HG02885 (cell line): ENCODE results near the gene CHRFAM7A.
A peak's percentile ranks its signal among the peaks of the same experiment; 100 is the strongest.
"Not testable (repeated sequence)": the region's sequence is repeated elsewhere in the genome, so short reads cannot be mapped to it uniquely, and the experiment has no call there.

Source experiments
- ATAC-seq: cut with Tn5 transposase; IDR thresholded peaks from one replicate; pipeline ENCODE4 v1.9.1; 2021; ENCODE audit warnings: mild to moderate bottlenecking; ENCODE audit not compliant: unreplicated experiment, poor library complexity

The CHRFAM7A gene

GRCh38 chr15:30392766-30393663, at the start of gene CHRFAM7A:
TSS of gene CHRFAM7A (minus strand) at chr15:30393540. CDS start at chr15:30383351, 10,189 bp downstream.
- peak; percentile 47 for ATAC-seq

GRCh38 chr15:30438348-30438747, 45.0 kb upstream of the CHRFAM7A start:
- not testable (repeated sequence) for ATAC-seq

GRCh38 chr15:30435878-30436277, 42.5 kb upstream of the CHRFAM7A start:
- ATAC-seq, result not testable (repeated sequence)

- not testable (repeated sequence) for ATAC-seq
These were observed 27.4 kb upstream of the CHRFAM7A start for GRCh38 chr15:30420723-30421122.

- not testable (repeated sequence) for ATAC-seq
These were observed 20.8 kb upstream of the CHRFAM7A start, which contains the start of gene GOLGA8R for GRCh38 chr15:30414160-30414559. TSS of gene GOLGA8R (minus strand) at chr15:30414260. CDS start at chr15:30414162, 98 bp downstream.

GRCh38 chr15:30407636-30408035, 14.3 kb upstream of the CHRFAM7A start:
- ATAC-seq, result not testable (repeated sequence)

- ATAC-seq, result peak; percentile 54
These were observed 5.6 kb upstream of the CHRFAM7A start for GRCh38 chr15:30398988-30399387.

GRCh38 chr15:30393664-30393991, 288 bp upstream of the CHRFAM7A start:
- not testable (repeated sequence) for ATAC-seq

GRCh38 chr15:30386318-30386887, 6.9 kb downstream of the CHRFAM7A start:
- not testable (repeated sequence) for ATAC-seq

- not testable (repeated sequence) for ATAC-seq
These were observed 16.3 kb downstream of the CHRFAM7A start for GRCh38 chr15:30377082-30377413.

GRCh38 chr15:30376375-30377081, 16.8 kb downstream of the CHRFAM7A start:
- not testable (repeated sequence) for ATAC-seq

GRCh38 chr15:30375872-30376271, 17.5 kb downstream of the CHRFAM7A start:
- ATAC-seq, result not testable (repeated sequence)

GRCh38 chr15:30374862-30375261, 18.5 kb downstream of the CHRFAM7A start:
- ATAC-seq, result not testable (repeated sequence)

GRCh38 chr15:30368271-30368670, 25.1 kb downstream of the CHRFAM7A start:
- ATAC-seq, result not testable (repeated sequence)

GRCh38 chr15:30367246-30367645, 26.1 kb downstream of the CHRFAM7A start:
- ATAC-seq, result not testable (repeated sequence)

GRCh38 chr15:30361404-30361803, 31.9 kb downstream of the CHRFAM7A start:
- ATAC-seq, result not testable (repeated sequence)

- not testable (repeated sequence) for ATAC-seq
These were observed 32.4 kb downstream of the CHRFAM7A start for GRCh38 chr15:30360990-30361389.

- ATAC-seq, result not testable (repeated sequence)
These were observed 38.3 kb downstream of the CHRFAM7A start for GRCh38 chr15:30355043-30355442.

GRCh38 chr15:30349803-30350202, 43.5 kb downstream of the CHRFAM7A start:
- ATAC-seq, result not testable (repeated sequence)

- ATAC-seq, result not testable (repeated sequence)
These were observed 56.8 kb downstream of the CHRFAM7A start for GRCh38 chr15:30336584-30336983.

- ATAC-seq, result not testable (repeated sequence)
These were observed 59.2 kb downstream of the CHRFAM7A start for GRCh38 chr15:30334152-30334551.
